OCI-LY1 (cell line): ENCODE data around the gene IFRD1.

ENCODE experiments used
- H2AFZ ChIP-seq: fragments of 200-600 bp; sonication (generic), shearing (Covaris generic); 2 replicates; pipeline ENCODE4 v1.6.0; 2014; ENCODE audit warnings: antibody characterized with exemption, mild to moderate bottlenecking, low read length
- H3F3A ChIP-seq: fragments of 200-600 bp; sonication (generic), shearing (Covaris generic); 2 replicates; pipeline ENCODE4 v1.6.0; 2014; ENCODE audit warnings: mild to moderate bottlenecking, antibody characterized with exemption, low read length, moderate library complexity; ENCODE audit not compliant: insufficient read depth
- H3K27ac ChIP-seq: fragments of 200-600 bp; sonication (generic); 2 replicates; pipeline ENCODE4 v1.5.1; 2014; ENCODE audit warnings: low read length, mixed run types, mild to moderate bottlenecking, low read depth; ENCODE audit not compliant: poor library complexity, severe bottlenecking
- H3K27me3 ChIP-seq: fragments of 200-600 bp; sonication (generic); 2 replicates; pipeline ENCODE4 v1.6.0; 2014; ENCODE audit warnings: antibody characterized with exemption, mild to moderate bottlenecking, low read length, moderate library complexity; ENCODE audit not compliant: insufficient read depth
- H3K36me3 ChIP-seq: fragments of 200-600 bp; sonication (generic); 2 replicates; pipeline ENCODE4 v1.6.1; 2014; ENCODE audit warnings: mild to moderate bottlenecking, antibody characterized with exemption, low read length, moderate library complexity, mixed read lengths; ENCODE audit not compliant: insufficient read depth
- H3K4me1 ChIP-seq: fragments of 200-600 bp; sonication (generic); 2 replicates; pipeline ENCODE4 v1.5.1; 2014; ENCODE audit warnings: mild to moderate bottlenecking, low read length, moderate library complexity; ENCODE audit not compliant: insufficient read depth, severe bottlenecking
- H3K4me2 ChIP-seq: fragments of 200-600 bp; sonication (generic), shearing (Covaris generic); 2 replicates; pipeline ENCODE4 v1.6.1; 2014; ENCODE audit warnings: low read length
- H3K4me3 ChIP-seq: fragments of 200-600 bp; sonication (generic); 2 replicates; pipeline ENCODE4 v1.5.1; 2014; ENCODE audit warnings: low read length, low read depth, mild to moderate bottlenecking, mixed read lengths; ENCODE audit not compliant: poor library complexity, severe bottlenecking
- H3K79me2 ChIP-seq: fragments of 200-600 bp; shearing (Covaris generic); 2 replicates; pipeline ENCODE4 v1.6.1; 2016; ENCODE audit warnings: mixed run types, low read length, mixed read lengths; ENCODE audit not compliant: insufficient read depth
- H3K9ac ChIP-seq: fragments of 200-600 bp; sonication (generic), shearing (Covaris generic); 2 replicates; pipeline ENCODE4 v1.6.1; 2014; ENCODE audit warnings: mild to moderate bottlenecking, low read length, mixed read lengths
- H3K9me2 ChIP-seq: fragments of 200-600 bp; sonication (generic), shearing (Covaris generic); 2 replicates; pipeline ENCODE4 v1.6.1; 2014; ENCODE audit warnings: low read depth, mild to moderate bottlenecking, low read length, mixed read lengths
- H3K9me3 ChIP-seq: fragments of 200-600 bp; shearing (Covaris generic); 2 replicates; pipeline ENCODE4 v1.6.1; 2014; ENCODE audit warnings: low read length, mixed read lengths
- H4K20me1 ChIP-seq: fragments of 200-600 bp; sonication (generic), shearing (Covaris generic); 2 replicates; pipeline ENCODE4 v1.6.0; 2016; ENCODE audit warnings: mild to moderate bottlenecking, low read length; ENCODE audit not compliant: insufficient read depth
- CTCF ChIP-seq: fragments of 200-600 bp; sonication (generic), shearing (Covaris generic); IDR thresholded peaks from 2 replicates; pipeline ENCODE4 v1.5.1; 2017; ENCODE audit warnings: mild to moderate bottlenecking, antibody characterized with exemption, low read length, moderate library complexity, mixed read lengths
- EZH2 ChIP-seq: fragments of 200-600 bp; sonication (generic), shearing (Covaris generic); IDR thresholded peaks from 2 replicates; pipeline ENCODE4 v1.8.0; 2017; ENCODE audit warnings: borderline replicate concordance, mixed run types, mild to moderate bottlenecking, antibody characterized with exemption, low read length, moderate library complexity, mixed read lengths

The IFRD1 gene

GRCh38 chr7:112459645-112460044 lies 9.4 kb downstream of the IFRD1 start:
- Histone ChIP-seq H3F3A (no peaks in the 10 kb centered on the region), H3K9me3 (no peaks in the 10 kb centered on the region), H3K36me3 (peaks cover 89% of the 10 kb centered on the region), H4K20me1 (no peaks in the 10 kb centered on the region; the same call in 1 of the 2 replicates), H3K4me3 (no peak overlapping the region), H3K9ac (no peak overlapping the region), H3K4me1 (no peaks in the 10 kb centered on the region), H3K79me2 (peaks cover 11% of the 10 kb centered on the region), H3K27me3 (no peaks in the 10 kb centered on the region), H2AFZ (no peak overlapping the region), H3K4me2 (no peak overlapping the region), H3K27ac (no peak overlapping the region), H3K9me2 (no peaks in the 10 kb centered on the region)
- TF ChIP-seq EZH2 (no peak), CTCF (no peak)

- Histone ChIP-seq H3K27ac (no peak overlapping the region), H3K79me2 (no peaks in the 10 kb centered on the region)
Observed at GRCh38 chr7:112462236-112462635, 12.0 kb downstream of the IFRD1 start.

GRCh38 chr7:112467867-112468266 lies 17.6 kb downstream of the IFRD1 start:
- H3K4me3 ChIP-seq: no peak overlapping the region
- no peak overlapping the region for H3K27ac ChIP-seq
- H3K36me3 ChIP-seq: peaks cover 94% of the 10 kb centered on the region
- H3K9me2 ChIP-seq: no peaks in the 10 kb centered on the region
- no peaks in the 10 kb centered on the region for H4K20me1 ChIP-seq
- H3K4me1 ChIP-seq: no peaks in the 10 kb centered on the region
- H3K9ac ChIP-seq: no peak overlapping the region
- no peaks in the 10 kb centered on the region for H3K27me3 ChIP-seq
- no peaks in the 10 kb centered on the region for H3K9me3 ChIP-seq
- H3F3A ChIP-seq: no peaks in the 10 kb centered on the region
- no peak overlapping the region for H3K4me2 ChIP-seq
- H3K79me2 ChIP-seq: no peaks in the 10 kb centered on the region
- TF ChIP-seq CTCF: no peak
- no peak for TF ChIP-seq EZH2
- H2AFZ ChIP-seq: no peak overlapping the region

More at GRCh38 chr7:112462236-112462635, 12.0 kb downstream of the IFRD1 start:
- peaks cover 91% of the 10 kb centered on the region for H3K36me3 ChIP-seq
- H3K9ac ChIP-seq: no peak overlapping the region
- H3K9me3 ChIP-seq: no peaks in the 10 kb centered on the region
- H4K20me1 ChIP-seq: no peaks in the 10 kb centered on the region
- H3K4me3 ChIP-seq: no peak overlapping the region
- H3K4me2 ChIP-seq: no peak overlapping the region
- no peaks in the 10 kb centered on the region for H3K27me3 ChIP-seq
- H3K4me1 ChIP-seq: no peaks in the 10 kb centered on the region
- no peaks in the 10 kb centered on the region for H3F3A ChIP-seq
- TF ChIP-seq CTCF (no peak), EZH2 (no peak)
- no peak overlapping the region for H2AFZ ChIP-seq
- H3K9me2 ChIP-seq: no peaks in the 10 kb centered on the region
